OCI-LY1 (cell line): Measurements from ENCODE around the gene CTTNBP2.

Experiments used
- CTCF ChIP-seq: fragments of 200-600 bp; sonication (generic), shearing (Covaris generic); IDR thresholded peaks from 2 replicates; pipeline ENCODE4 v1.5.1; 2017; ENCODE audit warnings: mild to moderate bottlenecking, antibody characterized with exemption, low read length, moderate library complexity, mixed read lengths
- EZH2 ChIP-seq: fragments of 200-600 bp; sonication (generic), shearing (Covaris generic); IDR thresholded peaks from 2 replicates; pipeline ENCODE4 v1.8.0; 2017; ENCODE audit warnings: borderline replicate concordance, mixed run types, mild to moderate bottlenecking, antibody characterized with exemption, low read length, moderate library complexity, mixed read lengths

- TF ChIP-seq EZH2 (no peak), CTCF (no peak)
Measured at GRCh38 chr7:117857718-117858117, 15.5 kb downstream of the CTTNBP2 start.
